Activated B cell treated with CpG ODN at 0.5 μM for 24 hours (primary cell): ENCODE measurements around the gene RCN1. TPM values are rescaled to one million over a fixed set of nuclear protein-coding genes. Genes with fewer than 3 reads are reported as not detected.

ENCODE experiments used
- ATAC-seq: fragments of 200-7000 bp; cut with Tn5 transposase; one replicate; pipeline ENCODE4 v1.10.0; 2021; ENCODE audit warnings: low read depth, mild to moderate bottlenecking, moderate library complexity
- CTCF ChIA-PET: fragments of 350-600 bp; sonication (Branson Sonifier 250); formaldehyde crosslinking; loops from one replicate; lab custom pipeline; 2021; ENCODE audit warnings: antibody characterized with exemption; lab: Charles Lee
- POLR2A ChIA-PET: fragments of 350-600 bp; sonication (Branson Sonifier 250); formaldehyde crosslinking; loops from one replicate; lab custom pipeline; 2021; ENCODE audit warnings: antibody characterized with exemption; lab: Charles Lee
- DNase-seq: peaks from one replicate; pipeline ENCODE4 v3.0.0; 2022
- H3K27ac Mint-ChIP-seq: one replicate; pipeline ENCODE4 v1.8.0; 2020; ENCODE audit warnings: mixed read lengths
- H3K27me3 Mint-ChIP-seq: one replicate; pipeline ENCODE4 v1.8.0; 2021; ENCODE audit warnings: mixed read lengths
- H3K36me3 Mint-ChIP-seq: one replicate; pipeline ENCODE4 v1.8.0; 2021; ENCODE audit warnings: low read depth, mixed read lengths
- H3K4me1 Mint-ChIP-seq: one replicate; pipeline ENCODE4 v1.8.0; 2021; ENCODE audit warnings: mixed read lengths
- H3K4me3 Mint-ChIP-seq: one replicate; pipeline ENCODE4 v1.8.0; 2020; ENCODE audit warnings: mild to moderate bottlenecking, mixed read lengths
- H3K9me3 Mint-ChIP-seq: one replicate; pipeline ENCODE4 v1.8.0; 2020; ENCODE audit warnings: mixed read lengths
- intact Hi-C: fragments of 100-400 bp; cut with micrococcal nuclease; formaldehyde crosslinking; loops from one replicate; pipeline ENCODE4 v1.15.1; 2024
- total RNA-seq: library from RNA; stranded (reverse); gene quantifications from 2 replicates; pipeline ENCODE4 v1.2.3, GENCODE V29; 2022
- TF ChIP-seq, protein P1 (sequence below): fragments of 200-600 bp; IDR thresholded peaks from one replicate; pipeline ENCODE4 v1.8.0; 2022; ENCODE audit warnings: antibody characterized with exemption, mild to moderate bottlenecking

Gene RCN1
- total RNA-seq, 1 donor from 2014 or later, result 15.8 TPM

DNA sequence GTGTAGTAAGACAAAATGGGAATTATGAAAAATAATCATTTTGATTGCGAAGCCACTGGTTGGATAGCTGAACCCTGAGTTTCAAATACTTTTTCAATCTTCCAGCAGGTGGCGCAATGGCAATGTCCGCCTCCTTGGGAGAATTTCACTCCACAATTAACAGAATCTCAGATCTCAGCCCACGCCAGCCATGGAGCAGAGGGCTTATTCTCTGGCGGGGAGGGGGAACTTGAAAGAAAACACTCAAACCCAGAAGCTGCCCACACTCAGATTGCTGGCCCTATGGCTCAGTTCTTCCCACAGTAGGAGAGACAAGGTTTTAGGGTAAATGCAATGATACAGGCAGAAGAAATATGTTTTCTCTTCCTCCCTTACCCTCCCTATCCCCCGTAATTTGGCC is 38.7 kb upstream of the RCN1 start:
- H3K9me3 Mint-ChIP-seq, result no peaks in the 10 kb centered on the region
- H3K4me3 Mint-ChIP-seq, result no peak overlapping the region
- ATAC-seq, result no peak
- ChIA-PET POLR2A (no interaction called here), CTCF (interaction anchor here (1.0 to 8.3 kb wide), 9 partner anchors 9 to 241 kb away, joined by 3 to 170 read pairs (median 4); no protein-coding TSS in a partner anchor)
- no peak for DNase-seq
- no peaks in the 10 kb centered on the region for H3K4me1 Mint-ChIP-seq
- no peaks in the 10 kb centered on the region for H3K36me3 Mint-ChIP-seq
- peaks cover 16% of the 10 kb centered on the region for H3K27me3 Mint-ChIP-seq
- TF ChIP-seq, protein P1, sequence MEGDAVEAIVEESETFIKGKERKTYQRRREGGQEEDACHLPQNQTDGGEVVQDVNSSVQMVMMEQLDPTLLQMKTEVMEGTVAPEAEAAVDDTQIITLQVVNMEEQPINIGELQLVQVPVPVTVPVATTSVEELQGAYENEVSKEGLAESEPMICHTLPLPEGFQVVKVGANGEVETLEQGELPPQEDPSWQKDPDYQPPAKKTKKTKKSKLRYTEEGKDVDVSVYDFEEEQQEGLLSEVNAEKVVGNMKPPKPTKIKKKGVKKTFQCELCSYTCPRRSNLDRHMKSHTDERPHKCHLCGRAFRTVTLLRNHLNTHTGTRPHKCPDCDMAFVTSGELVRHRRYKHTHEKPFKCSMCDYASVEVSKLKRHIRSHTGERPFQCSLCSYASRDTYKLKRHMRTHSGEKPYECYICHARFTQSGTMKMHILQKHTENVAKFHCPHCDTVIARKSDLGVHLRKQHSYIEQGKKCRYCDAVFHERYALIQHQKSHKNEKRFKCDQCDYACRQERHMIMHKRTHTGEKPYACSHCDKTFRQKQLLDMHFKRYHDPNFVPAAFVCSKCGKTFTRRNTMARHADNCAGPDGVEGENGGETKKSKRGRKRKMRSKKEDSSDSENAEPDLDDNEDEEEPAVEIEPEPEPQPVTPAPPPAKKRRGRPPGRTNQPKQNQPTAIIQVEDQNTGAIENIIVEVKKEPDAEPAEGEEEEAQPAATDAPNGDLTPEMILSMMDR, result peak; percentile 20
- intact Hi-C loops, result loop anchor here (1.0 to 5.0 kb wide), 3 partner anchors 124 to 815 kb away; no protein-coding TSS in a partner anchor
- no peak overlapping the region for H3K27ac Mint-ChIP-seq

DNA sequence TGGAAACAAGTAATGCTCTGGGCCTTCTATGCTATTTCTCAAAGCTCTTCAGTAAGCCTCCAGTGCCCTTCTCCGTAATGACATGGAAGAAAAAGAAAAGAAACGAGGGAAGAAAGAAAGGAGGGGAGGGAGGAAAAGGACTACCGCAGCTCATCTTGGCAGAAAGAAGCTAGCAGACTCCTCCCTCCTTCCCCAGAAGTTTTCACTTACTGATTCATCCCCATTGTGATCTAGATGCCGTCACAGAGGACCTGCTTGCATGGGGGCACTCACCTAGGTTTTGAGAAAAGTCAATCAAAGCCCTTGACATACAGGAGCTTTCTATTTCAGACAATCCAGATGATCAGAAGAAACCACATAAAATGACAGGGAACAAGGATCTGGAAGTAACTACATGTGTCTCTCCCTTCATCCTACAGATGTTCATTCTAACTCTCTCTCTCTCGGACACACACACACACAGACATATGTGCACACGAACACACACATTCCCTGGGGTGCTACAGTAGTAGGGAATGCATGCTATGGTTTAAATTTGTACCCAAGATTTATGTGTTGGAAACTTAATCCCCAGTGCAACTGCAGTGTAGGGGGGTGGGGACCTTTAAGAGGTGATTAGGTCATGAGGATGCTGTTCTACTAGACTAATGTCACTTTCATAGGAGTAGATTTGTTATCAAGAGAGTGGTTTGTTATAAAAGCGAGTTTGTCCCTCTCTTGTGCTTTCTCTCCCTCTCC is 37.6 kb upstream of the RCN1 start:
- ChIA-PET POLR2A (no interaction called here), CTCF (interaction anchor here (1.0 to 8.3 kb wide), 5 partner anchors 23 to 240 kb away, joined by 3 to 170 read pairs (median 4); no protein-coding TSS in a partner anchor)
- Mint-ChIP-seq H3K36me3 (no peaks in the 10 kb centered on the region), H3K4me3 (no peak overlapping the region), H3K4me1 (no peaks in the 10 kb centered on the region), H3K27me3 (peaks cover 13% of the 10 kb centered on the region), H3K9me3 (no peaks in the 10 kb centered on the region), H3K27ac (no peak overlapping the region)
- TF ChIP-seq, protein P1, result no peak
- intact Hi-C loops, result loop anchor here (5.0 kb wide), 2 partner anchors 244 to 816 kb away; no protein-coding TSS in a partner anchor
- DNase-seq (no peak), ATAC-seq (no peak)

DNA sequence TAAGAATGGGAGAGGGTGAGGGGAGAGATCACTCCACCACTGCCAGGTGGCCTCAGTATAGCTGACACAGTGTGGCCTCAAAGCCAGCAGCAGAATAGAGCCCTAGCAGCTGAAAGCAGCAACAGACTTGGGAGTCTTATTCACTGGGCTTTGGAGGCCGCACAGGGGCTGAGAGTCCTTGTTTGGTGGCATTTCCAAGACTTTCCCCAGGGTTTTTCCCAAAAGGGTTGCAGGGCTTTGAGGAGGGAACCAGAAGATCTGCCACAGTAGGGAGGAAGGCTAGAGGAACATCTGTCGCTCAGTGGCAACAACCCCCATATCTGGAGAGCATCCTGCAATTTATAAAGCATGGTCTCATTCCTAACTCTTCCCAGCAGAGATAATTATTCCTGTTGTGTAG is 35.0 kb upstream of the RCN1 start:
- no peaks in the 10 kb centered on the region for H3K4me1 Mint-ChIP-seq
- no peaks in the 10 kb centered on the region for H3K9me3 Mint-ChIP-seq
- H3K36me3 Mint-ChIP-seq, result no peaks in the 10 kb centered on the region
- peaks cover 13% of the 10 kb centered on the region for H3K27me3 Mint-ChIP-seq
- ChIA-PET CTCF (interaction anchor here (8.3 kb wide), 1 partner anchor 119 kb away, joined by 170 read pairs; no protein-coding TSS in a partner anchor), POLR2A (no interaction called here)
- no peak overlapping the region for H3K27ac Mint-ChIP-seq
- TF ChIP-seq, protein P1, result no peak
- ATAC-seq, result no peak
- no peak overlapping the region for H3K4me3 Mint-ChIP-seq
- no peak for DNase-seq
- intact Hi-C loops, result no loop called here

DNA sequence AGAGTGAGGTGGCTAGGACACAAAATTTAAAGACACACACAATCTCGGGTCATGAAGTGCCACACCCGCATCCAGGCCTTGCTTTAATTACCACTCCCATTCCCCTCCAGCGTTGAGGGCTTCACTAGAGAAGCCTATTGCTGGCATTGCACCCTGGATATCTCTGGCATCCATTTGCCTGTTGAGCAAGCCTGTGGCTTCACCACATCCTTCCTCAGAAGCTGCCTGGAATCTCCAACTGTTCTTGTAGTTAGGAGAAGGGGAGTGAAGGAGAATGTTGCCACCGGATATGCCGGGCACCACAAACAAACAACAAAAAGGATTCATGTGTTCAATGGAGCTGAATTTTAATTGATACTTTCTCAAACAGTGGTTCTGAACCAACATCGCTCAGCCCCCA is 34.4 kb upstream of the RCN1 start:
- no peak overlapping the region for H3K27ac Mint-ChIP-seq
- ATAC-seq, result no peak
- no peak for DNase-seq
- peaks cover 10% of the 10 kb centered on the region for H3K27me3 Mint-ChIP-seq
- TF ChIP-seq, protein P1, result no peak
- no peaks in the 10 kb centered on the region for H3K4me1 Mint-ChIP-seq
- H3K9me3 Mint-ChIP-seq, result no peaks in the 10 kb centered on the region
- POLR2A ChIA-PET, result no interaction called here
- CTCF ChIA-PET, result interaction anchor here (8.3 kb wide), 1 partner anchor 118 kb away, joined by 170 read pairs; no protein-coding TSS in a partner anchor
- no peak overlapping the region for H3K4me3 Mint-ChIP-seq
- intact Hi-C loops, result no loop called here
- H3K36me3 Mint-ChIP-seq, result no peaks in the 10 kb centered on the region

DNA sequence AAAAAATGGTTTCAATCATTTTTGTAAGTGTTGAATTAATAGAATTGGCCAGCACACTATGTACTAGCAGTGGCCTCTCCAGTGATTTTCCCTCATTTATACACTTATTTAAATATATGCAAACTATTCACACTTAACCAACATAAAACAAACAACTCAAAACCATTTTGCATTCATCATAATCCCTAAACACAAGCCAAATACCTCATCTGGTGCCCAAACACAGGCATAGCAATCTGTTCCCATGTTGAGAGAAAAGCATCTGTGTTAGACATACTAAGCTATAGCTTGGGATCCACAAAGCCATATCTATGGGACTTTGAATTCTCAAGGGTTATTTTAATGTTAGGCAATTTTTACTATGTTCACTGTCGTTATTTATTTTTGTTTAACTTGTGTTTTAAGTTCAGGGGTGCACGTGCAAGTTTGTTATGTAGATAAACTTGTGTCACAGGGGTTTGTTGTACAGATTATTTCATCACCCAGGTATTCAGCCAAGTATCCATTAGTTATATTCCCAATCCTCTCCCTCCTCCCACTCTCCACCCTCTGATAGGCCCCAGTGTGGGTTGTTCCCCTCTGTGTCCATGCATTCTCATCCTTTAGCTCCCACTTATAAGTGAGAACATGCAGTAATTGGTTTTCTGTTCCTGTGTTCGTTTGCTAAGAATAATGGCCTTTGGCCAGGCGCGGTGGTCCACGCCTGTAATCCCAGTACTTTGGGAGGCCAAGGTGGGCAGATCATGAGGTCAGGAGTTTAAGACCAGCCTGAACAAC is 31.0 kb upstream of the RCN1 start:
- DNase-seq, result no peak
- TF ChIP-seq, protein P1, result no peak
- H3K4me1 Mint-ChIP-seq, result no peaks in the 10 kb centered on the region
- H3K9me3 Mint-ChIP-seq, result no peaks in the 10 kb centered on the region
- ChIA-PET CTCF (interaction anchor here (1.5 kb wide), 1 partner anchor 116 kb away, joined by 3 read pairs; no protein-coding TSS in a partner anchor), POLR2A (no interaction called here)
- peaks cover 3% of the 10 kb centered on the region for H3K27me3 Mint-ChIP-seq
- no peak for ATAC-seq
- intact Hi-C loops, result no loop called here
- no peak overlapping the region for H3K4me3 Mint-ChIP-seq
- no peaks in the 10 kb centered on the region for H3K36me3 Mint-ChIP-seq
- no peak overlapping the region for H3K27ac Mint-ChIP-seq
